ENCODE results near the gene ZBTB18. TPM values are rescaled to one million over a fixed set of nuclear protein-coding genes. Genes with fewer than 3 reads are reported as not detected.

ZBTB18 gene
- polyA plus RNA-seq, 1 experiment = 12.7 TPM

DNA sequence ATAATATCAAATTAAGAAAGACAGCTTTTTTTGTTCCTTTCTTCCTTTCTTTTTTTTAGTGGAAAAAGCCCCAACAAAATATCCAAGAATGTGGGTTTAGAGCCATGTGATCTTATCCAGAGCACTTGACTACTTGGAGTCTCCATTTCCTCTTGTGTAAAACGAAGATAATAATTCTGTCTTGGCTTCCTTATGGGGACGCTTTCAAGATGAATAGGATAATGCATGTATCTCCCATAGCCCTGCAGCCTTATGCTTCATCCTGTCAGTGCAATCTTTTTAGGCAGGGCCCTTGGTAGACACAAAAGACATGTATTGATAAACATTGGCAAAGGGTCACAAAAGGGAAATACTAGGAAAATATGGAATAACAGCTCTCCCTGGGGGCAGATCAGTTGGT lies 34.8 kb downstream of the ZBTB18 start:
- peaks cover 4% of the 10 kb centered on the region; the same call in 1 of the 2 replicates for H3K9me3 ChIP-seq (ENCODE audit: control insufficient read depth, insufficient read depth, low read length)
- peaks cover 37% of the 10 kb centered on the region for H3K27me3 ChIP-seq (ENCODE audit: control insufficient read depth, insufficient read depth, low read length)
- no peak overlapping the region for H3K27ac ChIP-seq (ENCODE audit: low read depth, low read length)
- H3K4me3 ChIP-seq (ENCODE audit: low read depth, low read length) = no peak overlapping the region
- TF ChIP-seq, protein P1, sequence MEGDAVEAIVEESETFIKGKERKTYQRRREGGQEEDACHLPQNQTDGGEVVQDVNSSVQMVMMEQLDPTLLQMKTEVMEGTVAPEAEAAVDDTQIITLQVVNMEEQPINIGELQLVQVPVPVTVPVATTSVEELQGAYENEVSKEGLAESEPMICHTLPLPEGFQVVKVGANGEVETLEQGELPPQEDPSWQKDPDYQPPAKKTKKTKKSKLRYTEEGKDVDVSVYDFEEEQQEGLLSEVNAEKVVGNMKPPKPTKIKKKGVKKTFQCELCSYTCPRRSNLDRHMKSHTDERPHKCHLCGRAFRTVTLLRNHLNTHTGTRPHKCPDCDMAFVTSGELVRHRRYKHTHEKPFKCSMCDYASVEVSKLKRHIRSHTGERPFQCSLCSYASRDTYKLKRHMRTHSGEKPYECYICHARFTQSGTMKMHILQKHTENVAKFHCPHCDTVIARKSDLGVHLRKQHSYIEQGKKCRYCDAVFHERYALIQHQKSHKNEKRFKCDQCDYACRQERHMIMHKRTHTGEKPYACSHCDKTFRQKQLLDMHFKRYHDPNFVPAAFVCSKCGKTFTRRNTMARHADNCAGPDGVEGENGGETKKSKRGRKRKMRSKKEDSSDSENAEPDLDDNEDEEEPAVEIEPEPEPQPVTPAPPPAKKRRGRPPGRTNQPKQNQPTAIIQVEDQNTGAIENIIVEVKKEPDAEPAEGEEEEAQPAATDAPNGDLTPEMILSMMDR (IDR thresholded peaks at IDR 0.05; ENCODE audit: low read depth, low read length) = no peak
- CTCF ChIA-PET = interaction anchor here (1.1 kb wide), 1 partner anchor 20 kb away, joined by 3 read pairs; no protein-coding TSS in a partner anchor
- POLR2A ChIA-PET = no interaction called here
- no peak for DNase-seq (ENCODE audit: low read depth, low spot score)

DNA sequence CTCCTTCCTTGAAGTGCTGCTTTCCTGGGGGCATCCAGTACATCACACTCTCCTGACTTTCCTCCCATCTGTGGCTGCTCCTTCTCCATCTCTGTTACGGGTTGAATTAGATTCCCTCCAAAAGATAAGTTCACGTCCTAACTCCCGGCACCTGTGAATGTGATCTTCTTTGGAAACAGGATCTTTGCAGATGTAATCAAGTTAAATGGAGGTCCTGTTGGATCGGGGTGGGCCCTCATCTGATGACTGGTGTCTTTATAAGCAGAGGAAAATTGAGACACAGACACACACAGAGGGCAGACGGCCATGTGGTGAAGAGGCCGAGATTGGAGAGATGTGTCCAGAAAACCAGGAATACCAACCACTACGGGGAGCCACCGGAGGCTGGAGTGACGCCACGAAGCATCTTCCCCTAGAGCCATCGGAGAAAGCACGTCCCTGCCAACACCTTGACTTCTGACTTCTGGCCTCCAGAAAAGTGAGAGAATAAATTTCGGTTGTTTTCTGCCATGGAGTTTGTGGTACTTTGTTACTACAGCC lies 36.0 kb downstream of the ZBTB18 start:
- TF ChIP-seq, protein P1 (IDR thresholded peaks at IDR 0.05; ENCODE audit: low read depth, low read length) = no peak
- POLR2A ChIA-PET = no interaction called here

DNA sequence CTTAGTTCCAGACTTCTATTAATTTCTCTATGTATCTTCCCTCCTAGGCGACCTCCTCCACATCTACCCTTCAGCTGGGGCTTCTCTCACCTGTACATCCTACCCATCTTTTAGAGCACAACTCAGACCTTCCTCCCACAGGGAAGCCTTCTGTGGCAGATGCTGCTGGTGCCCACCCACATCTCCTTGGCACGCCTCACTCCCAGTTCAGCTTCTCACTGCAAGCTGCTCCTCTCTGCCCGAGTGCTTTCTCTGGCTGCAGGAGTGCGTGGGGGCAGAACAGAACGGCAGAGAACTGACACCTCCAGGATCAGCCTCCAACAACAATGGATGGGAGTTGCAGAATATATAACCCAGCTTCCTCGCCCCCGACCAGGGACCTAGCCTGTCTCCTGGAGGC lies 36.5 kb downstream of the ZBTB18 start:
- ChIA-PET POLR2A (no interaction called here), CTCF (no interaction called here)
- TF ChIP-seq, protein P1 (IDR thresholded peaks at IDR 0.05; ENCODE audit: low read depth, low read length) = no peak
- peaks cover 4% of the 10 kb centered on the region; the same call in 1 of the 2 replicates for H3K9me3 ChIP-seq (ENCODE audit: control insufficient read depth, insufficient read depth, low read length)
- H3K27ac ChIP-seq (ENCODE audit: low read depth, low read length) = no peak overlapping the region
- no peak for DNase-seq (ENCODE audit: low read depth, low spot score)
- H3K4me3 ChIP-seq (ENCODE audit: low read depth, low read length) = no peak overlapping the region
- peaks cover 27% of the 10 kb centered on the region for H3K27me3 ChIP-seq (ENCODE audit: control insufficient read depth, insufficient read depth, low read length)

More for the DNA sequence above, 36.0 kb downstream of the ZBTB18 start:
- CTCF ChIA-PET = no interaction called here
- peaks cover 4% of the 10 kb centered on the region; the same call in 1 of the 2 replicates for H3K9me3 ChIP-seq (ENCODE audit: control insufficient read depth, insufficient read depth, low read length)
- no peak overlapping the region for H3K4me3 ChIP-seq (ENCODE audit: low read depth, low read length)
- no peak for DNase-seq (ENCODE audit: low read depth, low spot score)
- H3K27ac ChIP-seq (ENCODE audit: low read depth, low read length) = no peak overlapping the region
- H3K27me3 ChIP-seq (ENCODE audit: control insufficient read depth, insufficient read depth, low read length) = peaks cover 32% of the 10 kb centered on the region

DNA sequence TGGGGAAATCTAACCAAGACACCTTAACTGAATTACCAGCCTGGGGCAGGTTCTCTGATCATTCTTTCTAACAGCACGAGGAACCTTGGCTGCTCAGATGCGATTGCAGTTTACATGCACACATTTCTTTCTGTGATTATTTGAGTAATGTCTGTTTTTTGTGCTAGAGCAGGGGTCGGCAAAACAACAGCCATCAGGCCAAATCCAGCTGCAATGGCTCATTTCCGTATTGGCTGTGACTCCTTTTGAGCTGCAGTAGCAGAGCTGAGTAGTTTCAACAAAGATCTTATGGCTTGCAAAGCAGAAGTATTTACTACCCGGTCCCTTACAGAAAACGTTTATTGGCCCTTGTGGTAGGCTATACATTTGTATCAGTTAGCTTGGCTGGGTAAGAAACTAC lies 37.1 kb downstream of the ZBTB18 start:
- peaks cover 4% of the 10 kb centered on the region; the same call in 1 of the 2 replicates for H3K9me3 ChIP-seq (ENCODE audit: control insufficient read depth, insufficient read depth, low read length)
- peaks cover 22% of the 10 kb centered on the region for H3K27me3 ChIP-seq (ENCODE audit: control insufficient read depth, insufficient read depth, low read length)
- DNase-seq (ENCODE audit: low read depth, low spot score) = no peak
- CTCF ChIA-PET = no interaction called here
- POLR2A ChIA-PET = no interaction called here
- H3K4me3 ChIP-seq (ENCODE audit: low read depth, low read length) = no peak overlapping the region
- H3K27ac ChIP-seq (ENCODE audit: low read depth, low read length) = no peak overlapping the region
- TF ChIP-seq, protein P1 (IDR thresholded peaks at IDR 0.05; ENCODE audit: low read depth, low read length) = no peak

DNA sequence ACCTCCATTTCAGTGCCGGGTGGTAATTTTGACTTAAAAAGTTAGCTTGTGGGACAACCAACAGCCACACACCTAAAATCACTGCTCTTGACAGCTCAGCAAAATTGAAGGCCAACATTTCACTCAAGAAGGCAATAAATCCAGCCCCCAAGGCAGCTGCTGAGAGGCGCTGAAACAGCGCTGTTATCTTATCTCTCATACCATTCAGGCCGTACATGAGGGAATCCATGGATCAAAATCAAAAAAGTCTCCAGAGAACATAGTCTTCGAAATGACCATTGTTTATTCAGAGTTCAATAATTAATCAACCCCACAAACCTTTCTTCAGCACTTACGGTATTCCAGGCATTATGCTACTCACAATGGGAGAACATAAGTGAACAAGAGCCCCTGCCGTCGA lies 38.5 kb downstream of the ZBTB18 start:
- Histone ChIP-seq H3K9me3 (ENCODE audit: control insufficient read depth, insufficient read depth, low read length) (peaks cover 4% of the 10 kb centered on the region; the same call in 1 of the 2 replicates), H3K27me3 (ENCODE audit: control insufficient read depth, insufficient read depth, low read length) (peaks cover 9% of the 10 kb centered on the region), H3K27ac (ENCODE audit: low read depth, low read length) (no peak overlapping the region), H3K4me3 (ENCODE audit: low read depth, low read length) (no peak overlapping the region)
- CTCF ChIA-PET = interaction anchor here (0.6 kb wide), 2 partner anchors 28 to 48 kb away, joined by 3 read pairs; no protein-coding TSS in a partner anchor
- POLR2A ChIA-PET = no interaction called here
- no peak for DNase-seq (ENCODE audit: low read depth, low spot score)
- TF ChIP-seq, protein P1 (IDR thresholded peaks at IDR 0.05; ENCODE audit: low read depth, low read length) = no peak

Measured in AG04450 (cell line).